ENCODE data around the gene LARGE1. TPM values are rescaled to one million over a fixed set of nuclear protein-coding genes. Genes with fewer than 3 reads are reported as not detected.

The LARGE1 gene
- total RNA-seq, 1 donor from 2014 or later, result 29.5 TPM

DNA sequence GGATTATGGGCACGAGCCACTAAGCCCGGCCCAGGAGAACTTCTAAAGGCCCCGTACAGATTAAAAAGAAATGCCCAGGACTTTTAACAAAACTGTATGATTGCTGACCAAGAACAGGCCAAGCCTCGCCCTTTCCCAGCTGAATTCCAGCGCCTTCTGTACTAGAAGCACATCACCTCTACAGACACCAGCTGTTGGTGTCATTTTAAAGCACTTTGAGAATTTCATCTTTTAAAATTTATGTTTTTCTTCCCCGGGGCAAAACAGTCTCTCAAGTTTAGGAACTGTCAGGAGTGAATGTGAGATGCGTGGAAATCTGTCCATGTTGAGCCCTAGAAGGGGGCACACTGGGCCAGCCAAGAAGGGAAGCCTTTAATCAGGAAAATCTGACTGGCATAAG, 362.4 kb downstream of the LARGE1 start:
- no peaks in the 10 kb centered on the region for H3K36me3 ChIP-seq
- no peak overlapping the region for H3K27ac ChIP-seq
- intact Hi-C loops (cut with DNase I), result no loop called here
- no peaks in the 10 kb centered on the region for H3K9me3 ChIP-seq
- no peaks in the 10 kb centered on the region for H3K4me1 ChIP-seq
- H3K27me3 ChIP-seq, result no peaks in the 10 kb centered on the region
- no peak for TF ChIP-seq POLR2AphosphoS5 (IDR thresholded peaks at IDR 0.05; ENCODE audit: insufficient read depth in 1 of 2, low read depth in 1 of 2)
- no peak for TF ChIP-seq POLR2A (IDR thresholded peaks at IDR 0.05)
- TF ChIP-seq, protein P1, sequence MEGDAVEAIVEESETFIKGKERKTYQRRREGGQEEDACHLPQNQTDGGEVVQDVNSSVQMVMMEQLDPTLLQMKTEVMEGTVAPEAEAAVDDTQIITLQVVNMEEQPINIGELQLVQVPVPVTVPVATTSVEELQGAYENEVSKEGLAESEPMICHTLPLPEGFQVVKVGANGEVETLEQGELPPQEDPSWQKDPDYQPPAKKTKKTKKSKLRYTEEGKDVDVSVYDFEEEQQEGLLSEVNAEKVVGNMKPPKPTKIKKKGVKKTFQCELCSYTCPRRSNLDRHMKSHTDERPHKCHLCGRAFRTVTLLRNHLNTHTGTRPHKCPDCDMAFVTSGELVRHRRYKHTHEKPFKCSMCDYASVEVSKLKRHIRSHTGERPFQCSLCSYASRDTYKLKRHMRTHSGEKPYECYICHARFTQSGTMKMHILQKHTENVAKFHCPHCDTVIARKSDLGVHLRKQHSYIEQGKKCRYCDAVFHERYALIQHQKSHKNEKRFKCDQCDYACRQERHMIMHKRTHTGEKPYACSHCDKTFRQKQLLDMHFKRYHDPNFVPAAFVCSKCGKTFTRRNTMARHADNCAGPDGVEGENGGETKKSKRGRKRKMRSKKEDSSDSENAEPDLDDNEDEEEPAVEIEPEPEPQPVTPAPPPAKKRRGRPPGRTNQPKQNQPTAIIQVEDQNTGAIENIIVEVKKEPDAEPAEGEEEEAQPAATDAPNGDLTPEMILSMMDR (IDR thresholded peaks at IDR 0.05), result no peak
- DNase-seq (ENCODE audit: extremely low spot score in 2 of 2), result no peak
- H3K4me3 ChIP-seq, result no peak overlapping the region

DNA sequence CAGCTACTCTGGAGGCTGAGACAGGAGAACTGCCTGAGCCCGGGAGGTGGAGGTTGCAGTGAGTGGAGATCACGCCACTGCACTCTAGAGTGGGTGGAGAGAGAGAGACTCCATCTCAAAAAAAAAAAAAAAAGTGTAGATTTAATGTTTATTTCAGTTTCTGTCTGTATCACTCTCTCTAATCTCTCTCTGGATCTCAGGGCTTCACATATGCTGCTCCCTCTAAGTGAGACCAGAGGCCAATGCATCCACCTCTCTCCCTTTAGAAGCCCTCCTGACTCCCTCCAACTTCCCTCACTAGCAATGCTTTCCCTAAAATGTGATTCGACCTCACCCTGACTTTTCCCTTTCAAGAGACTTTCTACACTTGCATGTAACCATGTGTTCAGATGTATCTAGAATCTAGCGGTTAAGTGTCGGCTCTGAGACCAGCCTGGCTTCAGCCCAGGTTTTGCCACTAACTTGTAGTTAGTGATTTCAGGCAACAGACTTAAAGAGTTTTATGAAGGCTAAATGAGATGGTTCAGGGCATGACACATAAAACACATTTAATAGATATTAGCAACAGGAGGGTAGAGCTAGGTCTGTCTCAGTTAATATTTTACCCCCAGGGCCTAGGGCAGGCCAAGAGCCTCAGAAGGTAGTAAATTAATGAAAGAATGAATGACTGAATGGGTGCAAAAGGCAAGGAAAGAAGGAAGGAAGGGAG, 364.3 kb downstream of the LARGE1 start:
- Histone ChIP-seq H3K27me3 (no peaks in the 10 kb centered on the region), H3K36me3 (no peaks in the 10 kb centered on the region), H3K4me1 (no peaks in the 10 kb centered on the region), H3K27ac (no peak overlapping the region), H3K4me3 (no peak overlapping the region), H3K9me3 (no peaks in the 10 kb centered on the region)
- TF ChIP-seq POLR2A (IDR thresholded peaks at IDR 0.05) (no peak), POLR2AphosphoS5 (IDR thresholded peaks at IDR 0.05; ENCODE audit: insufficient read depth in 1 of 2, low read depth in 1 of 2) (no peak)
- TF ChIP-seq, protein P1 (IDR thresholded peaks at IDR 0.05), result no peak
- intact Hi-C loops (cut with DNase I), result no loop called here
- DNase-seq (ENCODE audit: extremely low spot score in 2 of 2), result no peak

DNA sequence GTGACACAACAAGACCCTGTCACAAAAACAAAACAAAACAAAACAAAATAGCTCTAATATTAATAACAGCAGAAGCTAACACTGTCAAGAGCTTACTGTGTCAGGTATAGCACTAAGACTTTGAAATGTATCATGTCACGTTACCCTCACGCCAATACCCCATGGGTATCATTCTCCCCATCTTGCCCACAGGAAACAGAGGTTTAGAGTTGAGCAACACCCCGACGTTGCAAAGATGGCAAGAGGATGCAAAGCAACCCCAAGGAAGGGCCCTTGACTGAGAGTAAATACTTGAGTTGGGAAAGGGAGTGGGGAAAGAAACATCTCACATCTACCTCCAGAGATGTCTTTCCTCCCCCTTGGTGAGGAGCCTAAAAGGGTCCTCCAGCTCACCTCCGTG, 366.8 kb downstream of the LARGE1 start:
- no peaks in the 10 kb centered on the region for H3K9me3 ChIP-seq
- intact Hi-C loops (cut with DNase I), result no loop called here
- no peaks in the 10 kb centered on the region for H3K36me3 ChIP-seq
- no peak overlapping the region for H3K4me3 ChIP-seq
- TF ChIP-seq, protein P1 (IDR thresholded peaks at IDR 0.05), result no peak
- TF ChIP-seq POLR2AphosphoS5 (IDR thresholded peaks at IDR 0.05; ENCODE audit: insufficient read depth in 1 of 2, low read depth in 1 of 2), result no peak
- no peaks in the 10 kb centered on the region for H3K27me3 ChIP-seq
- no peak for DNase-seq (ENCODE audit: extremely low spot score in 2 of 2)
- no peak overlapping the region for H3K27ac ChIP-seq
- H3K4me1 ChIP-seq, result no peaks in the 10 kb centered on the region

DNA sequence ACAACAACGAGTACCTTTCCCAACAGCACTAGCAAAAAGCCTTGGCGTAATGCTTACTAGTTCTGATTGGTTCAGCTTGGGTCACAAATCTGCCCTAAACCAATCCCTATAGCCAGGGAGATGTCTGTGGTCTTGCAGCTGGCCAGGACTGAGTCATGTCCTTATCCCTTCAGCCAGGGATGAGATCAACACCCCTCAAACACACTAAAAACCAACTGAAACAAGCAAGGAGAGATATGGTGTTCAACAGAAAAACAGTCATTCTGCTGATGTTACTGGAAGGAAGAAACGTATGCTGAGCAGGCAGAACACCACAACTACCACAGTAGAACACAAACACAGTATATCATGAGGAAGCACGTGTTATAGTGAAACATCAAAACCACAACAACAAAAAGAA, 375.6 kb downstream of the LARGE1 start:
- Histone ChIP-seq H3K36me3 (no peaks in the 10 kb centered on the region), H3K27ac (no peak overlapping the region), H3K4me1 (peaks cover 38% of the 10 kb centered on the region), H3K4me3 (no peak overlapping the region), H3K27me3 (no peaks in the 10 kb centered on the region), H3K9me3 (no peaks in the 10 kb centered on the region)
- DNase-seq (ENCODE audit: extremely low spot score in 2 of 2), result no peak
- intact Hi-C loops (cut with DNase I), result no loop called here
- TF ChIP-seq, protein P1 (IDR thresholded peaks at IDR 0.05), result no peak
- no peak for TF ChIP-seq POLR2AphosphoS5 (IDR thresholded peaks at IDR 0.05; ENCODE audit: insufficient read depth in 1 of 2, low read depth in 1 of 2)
- no peak for TF ChIP-seq POLR2A (IDR thresholded peaks at IDR 0.05)

- no peaks in the 10 kb centered on the region for H3K36me3 ChIP-seq
- H3K4me3 ChIP-seq, result no peak overlapping the region
- peak overlapping the region; percentile 49 for H3K27ac ChIP-seq
- no peaks in the 10 kb centered on the region for H3K27me3 ChIP-seq
- H3K4me1 ChIP-seq, result peaks cover 48% of the 10 kb centered on the region
- DNase-seq (ENCODE audit: extremely low spot score in 2 of 2), result no peak
- intact Hi-C loops (cut with DNase I), result no loop called here
- TF ChIP-seq, protein P1 (IDR thresholded peaks at IDR 0.05), result no peak
- TF ChIP-seq POLR2A (IDR thresholded peaks at IDR 0.05) (no peak), POLR2AphosphoS5 (IDR thresholded peaks at IDR 0.05; ENCODE audit: insufficient read depth in 1 of 2, low read depth in 1 of 2) (no peak)
- no peaks in the 10 kb centered on the region for H3K9me3 ChIP-seq
These were observed 377.6 kb downstream of the LARGE1 start for GRCh38 chr22:33542722-33543121.
